ENCODE measurements around the gene TRABD.
"Not testable (repeated sequence)": the region's sequence is repeated elsewhere in the genome, so short reads cannot be mapped to it uniquely, and the experiment has no call there.

The TRABD gene

GRCh38 chr22:50141462-50141861, 44.3 kb upstream of the TRABD start:
- no peak for DNase-seq (ENCODE audit: low read depth, low spot score)
- no peak overlapping the region for H3K4me3 ChIP-seq (ENCODE audit: low read depth, low read length)
- no peak for TF ChIP-seq CTCF (IDR thresholded peaks at IDR 0.05; ENCODE audit: low read depth, low read length)
- in situ Hi-C loops (cut with HindIII; ENCODE audit: low sequenced_read_pairs) = no loop called here

GRCh38 chr22:50141891-50142363, 43.8 kb upstream of the TRABD start:
- in situ Hi-C loops (cut with HindIII; ENCODE audit: low sequenced_read_pairs) = no loop called here
- peak; percentile 18 for TF ChIP-seq CTCF (IDR thresholded peaks at IDR 0.05; ENCODE audit: low read depth, low read length)

GRCh38 chr22:50143096-50143495, 42.6 kb upstream of the TRABD start:
- in situ Hi-C loops (cut with HindIII; ENCODE audit: low sequenced_read_pairs) = no loop called here
- TF ChIP-seq CTCF (IDR thresholded peaks at IDR 0.05; ENCODE audit: low read depth, low read length) = no peak
- no peak for DNase-seq (ENCODE audit: low read depth, low spot score)
- no peak overlapping the region for H3K4me3 ChIP-seq (ENCODE audit: low read depth, low read length)

More at GRCh38 chr22:50141891-50142363, 43.8 kb upstream of the TRABD start:
- no peak for DNase-seq (ENCODE audit: low read depth, low spot score)
- H3K4me3 ChIP-seq (ENCODE audit: low read depth, low read length) = no peak overlapping the region

GRCh38 chr22:50144005-50144614, 41.6 kb upstream of the TRABD start:
- in situ Hi-C loops (cut with HindIII; ENCODE audit: low sequenced_read_pairs) = no loop called here
- no peak for TF ChIP-seq CTCF (IDR thresholded peaks at IDR 0.05; ENCODE audit: low read depth, low read length)
- no peak overlapping the region for H3K4me3 ChIP-seq (ENCODE audit: low read depth, low read length)
- no peak for DNase-seq (ENCODE audit: low read depth, low spot score)

GRCh38 chr22:50145721-50146438, 39.8 kb upstream of the TRABD start:
- H3K4me3 ChIP-seq (ENCODE audit: low read depth, low read length) = no peak overlapping the region
- no peak for TF ChIP-seq CTCF (IDR thresholded peaks at IDR 0.05; ENCODE audit: low read depth, low read length)
- in situ Hi-C loops (cut with HindIII; ENCODE audit: low sequenced_read_pairs) = no loop called here
- DNase-seq (ENCODE audit: low read depth, low spot score) = no peak

GRCh38 chr22:50146439-50147238, 39.1 kb upstream of the TRABD start:
- in situ Hi-C loops (cut with HindIII; ENCODE audit: low sequenced_read_pairs) = no loop called here
- peak; percentile 88 for TF ChIP-seq CTCF (IDR thresholded peaks at IDR 0.05; ENCODE audit: low read depth, low read length)
- DNase-seq (ENCODE audit: low read depth, low spot score) = peak; percentile 53
- H3K4me3 ChIP-seq (ENCODE audit: low read depth, low read length) = no peak overlapping the region

GRCh38 chr22:50147258-50148165, 38.2 kb upstream of the TRABD start:
- H3K4me3 ChIP-seq (ENCODE audit: low read depth, low read length); DNase-seq (ENCODE audit: low read depth, low spot score); in situ Hi-C loops (cut with HindIII; ENCODE audit: low sequenced_read_pairs): not testable (repeated sequence)

All from astrocyte of the spinal cord (primary cell).